ENCODE data around the gene IL17RC. TPM values are rescaled to one million over a fixed set of nuclear protein-coding genes. Genes with fewer than 3 reads are reported as not detected.

Gene IL17RC
- total RNA-seq, 1 experiment from 2014 or later: 6.8 TPM

DNA sequence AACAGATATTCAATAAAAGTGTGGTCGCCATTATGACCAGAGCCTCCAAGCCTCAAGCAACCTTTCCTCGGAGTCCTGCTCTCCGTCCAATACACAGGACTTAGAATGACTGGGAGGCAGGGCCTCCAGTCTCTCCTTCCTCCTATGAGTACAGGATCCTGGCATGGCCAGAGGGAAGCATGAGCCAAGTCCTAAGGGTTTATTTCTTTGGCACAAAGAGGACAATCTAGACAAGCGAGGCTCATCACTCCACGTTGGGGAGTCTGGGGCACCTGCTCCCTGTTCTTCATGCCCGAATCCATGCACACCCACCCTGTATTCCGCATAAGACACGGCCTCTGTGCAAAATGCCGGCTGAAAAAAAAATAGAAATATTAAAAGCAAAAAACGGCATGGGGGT lies 28.5 kb downstream of the IL17RC start:
- Histone ChIP-seq H3K14ac (ENCODE audit: insufficient read depth, low read length) (no peak overlapping the region), H3K23me2 (ENCODE audit: insufficient read length, low read depth, low read length, poor library complexity, severe bottlenecking) (peaks cover 14% of the 10 kb centered on the region), H3K4me1 (ENCODE audit: insufficient read depth, low read length) (no peaks in the 10 kb centered on the region), H4K91ac (ENCODE audit: insufficient read length, low read depth, low read length) (no peak overlapping the region), H3K4me2 (ENCODE audit: insufficient read depth, insufficient read length, low read length) (no peak overlapping the region), H3K56ac (ENCODE audit: insufficient read length, low read depth, low read length) (no peak overlapping the region), H2BK15ac (ENCODE audit: low read depth, low read length) (no peak overlapping the region), H3K9ac (ENCODE audit: extremely low read depth, insufficient read length, low read length) (no peak overlapping the region), H3K79me1 (ENCODE audit: insufficient read depth, low read depth, low read length, poor library complexity, severe bottlenecking) (no peaks in the 10 kb centered on the region), H4K5ac (ENCODE audit: insufficient read length, low read depth, low read length) (no peak overlapping the region), H3K18ac (ENCODE audit: insufficient read length, low read depth, low read length) (no peak overlapping the region), H2AFZ (ENCODE audit: low read length) (no peak overlapping the region), H4K20me1 (ENCODE audit: control insufficient read depth, insufficient read depth, insufficient read length) (no peaks in the 10 kb centered on the region), H3K27me3 (ENCODE audit: insufficient read depth, low read length) (no peaks in the 10 kb centered on the region), H3K4ac (ENCODE audit: low read depth, low read length) (no peak overlapping the region), H2BK120ac (ENCODE audit: low read depth, low read length, poor library complexity, severe bottlenecking) (no peak overlapping the region), H3T11ph (ENCODE audit: low read length) (no peak overlapping the region), H3K9me3 (ENCODE audit: control insufficient read depth, low read depth, low read length) (no peaks in the 10 kb centered on the region), H2BK20ac (ENCODE audit: low read depth, low read length, poor library complexity, severe bottlenecking) (no peak overlapping the region), H3K23ac (ENCODE audit: insufficient read length, low read depth, low read length) (no peak overlapping the region), H3K27ac (ENCODE audit: insufficient read length, low read depth, low read length) (no peak overlapping the region), H4K8ac (replicated peaks; ENCODE audit: insufficient read length, low read depth, low read length) (no peak overlapping the region), H3K79me2 (ENCODE audit: insufficient read depth, low read length) (no peaks in the 10 kb centered on the region), H2BK12ac (ENCODE audit: insufficient read length, low read depth, low read length) (no peak overlapping the region), H2AK5ac (ENCODE audit: insufficient read length, low read length) (no peak overlapping the region), H2BK5ac (ENCODE audit: insufficient read length, low read length) (no peak overlapping the region)
- Mint-ChIP-seq H3K27me3 (ENCODE audit: low read depth) (peaks cover 9% of the 10 kb centered on the region), H3K4me3 (peak overlapping the region; percentile 47 to 72), H3K27ac (no peak overlapping the region), H3K36me3 (ENCODE audit: insufficient read depth in 1 of 3, low read depth in 3 of 3) (peaks cover 5 to 26% (median 19%) of the 10 kb centered on the region in 3 experiments; a peak in 6 of 7 replicates), H3K9me3 (peaks cover 0 to 2% of the 10 kb centered on the region in 2 experiments; a peak in 1 of 5 replicates), H3K4me1 (0 out of 4 replicates have a peak, but pooled peaks cover 0 to 6% of the 10 kb centered on the region in 2 experiments)
- WGBS (ENCODE audit: extremely low coverage, insufficient read length, low lambda C conversion rate): no CpG with 5 or more reads among the region's 10 CpGs
- TF ChIP-seq, protein P1, sequence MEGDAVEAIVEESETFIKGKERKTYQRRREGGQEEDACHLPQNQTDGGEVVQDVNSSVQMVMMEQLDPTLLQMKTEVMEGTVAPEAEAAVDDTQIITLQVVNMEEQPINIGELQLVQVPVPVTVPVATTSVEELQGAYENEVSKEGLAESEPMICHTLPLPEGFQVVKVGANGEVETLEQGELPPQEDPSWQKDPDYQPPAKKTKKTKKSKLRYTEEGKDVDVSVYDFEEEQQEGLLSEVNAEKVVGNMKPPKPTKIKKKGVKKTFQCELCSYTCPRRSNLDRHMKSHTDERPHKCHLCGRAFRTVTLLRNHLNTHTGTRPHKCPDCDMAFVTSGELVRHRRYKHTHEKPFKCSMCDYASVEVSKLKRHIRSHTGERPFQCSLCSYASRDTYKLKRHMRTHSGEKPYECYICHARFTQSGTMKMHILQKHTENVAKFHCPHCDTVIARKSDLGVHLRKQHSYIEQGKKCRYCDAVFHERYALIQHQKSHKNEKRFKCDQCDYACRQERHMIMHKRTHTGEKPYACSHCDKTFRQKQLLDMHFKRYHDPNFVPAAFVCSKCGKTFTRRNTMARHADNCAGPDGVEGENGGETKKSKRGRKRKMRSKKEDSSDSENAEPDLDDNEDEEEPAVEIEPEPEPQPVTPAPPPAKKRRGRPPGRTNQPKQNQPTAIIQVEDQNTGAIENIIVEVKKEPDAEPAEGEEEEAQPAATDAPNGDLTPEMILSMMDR (conservative IDR thresholded peaks at IDR 0.05): no peak
- no peak for DNase-seq

Data from H9 (cell line).